Duodenal mucosa (tissue), 2 donors: Measurements from ENCODE around the gene MDGA2.

ENCODE experiments used
- H3K27ac ChIP-seq: one replicate; pipeline ENCODE4 v1.7.0; 2013; ENCODE audit warnings: low read depth, low read length
- H3K27me3 ChIP-seq, 2 donors: one replicate each; pipeline ENCODE4 v1.7.0; 2013; ENCODE audit warnings: low read length in 2 of 2, control low read depth in 1 of 2; ENCODE audit not compliant: insufficient read depth in 2 of 2, control insufficient read depth in 1 of 2
- H3K36me3 ChIP-seq, 2 donors: one replicate each; pipeline ENCODE4 v1.7.0; 2013; ENCODE audit warnings: low read length in 2 of 2, control low read depth in 1 of 2; ENCODE audit not compliant: insufficient read depth in 2 of 2, control insufficient read depth in 1 of 2
- H3K4me1 ChIP-seq, 2 donors: one replicate each; pipeline ENCODE4 v1.7.0; 2013; ENCODE audit warnings: low read length in 2 of 2, control low read depth in 1 of 2; ENCODE audit not compliant: insufficient read depth in 2 of 2, control insufficient read depth in 1 of 2
- H3K4me3 ChIP-seq, 2 donors: one replicate each; pipeline ENCODE4 v1.7.0; 2013; ENCODE audit warnings: low read length in 2 of 2, low read depth in 1 of 2
- H3K9ac ChIP-seq, 2 donors: one replicate each; pipeline ENCODE4 v1.7.0; 2013; ENCODE audit warnings: low read length in 2 of 2, low read depth in 1 of 2
- H3K9me3 ChIP-seq, 2 donors: one replicate each; pipeline ENCODE4 v1.7.0; 2013; ENCODE audit warnings: low read length in 2 of 2, control low read depth in 1 of 2; ENCODE audit not compliant: control insufficient read depth in 1 of 2

Gene MDGA2

GRCh38 chr14:47389535-47389934, 285.9 kb downstream of the MDGA2 start:
- H3K9ac ChIP-seq = no peak overlapping the region
- H3K9me3 ChIP-seq = no peaks in the 10 kb centered on the region
- H3K27ac ChIP-seq = no peak overlapping the region

GRCh38 chr14:47366006-47366405, 309.4 kb downstream of the MDGA2 start:
- Histone ChIP-seq H3K36me3 (no peaks in the 10 kb centered on the region), H3K4me3 (no peak overlapping the region), H3K27ac (no peak overlapping the region), H3K4me1 (no peaks in the 10 kb centered on the region), H3K27me3 (no peaks in the 10 kb centered on the region), H3K9ac (no peak overlapping the region), H3K9me3 (no peaks in the 10 kb centered on the region)

More at GRCh38 chr14:47389535-47389934, 285.9 kb downstream of the MDGA2 start:
- Histone ChIP-seq H3K4me1 (no peaks in the 10 kb centered on the region), H3K27me3 (no peaks in the 10 kb centered on the region), H3K4me3 (no peak overlapping the region), H3K36me3 (no peaks in the 10 kb centered on the region)

- H3K27me3 ChIP-seq = no peaks in the 10 kb centered on the region
- no peak overlapping the region for H3K4me3 ChIP-seq
- no peaks in the 10 kb centered on the region for H3K36me3 ChIP-seq
- no peaks in the 10 kb centered on the region for H3K9me3 ChIP-seq
- no peaks in the 10 kb centered on the region for H3K4me1 ChIP-seq
- no peak overlapping the region for H3K27ac ChIP-seq
- no peak overlapping the region for H3K9ac ChIP-seq
Observed at GRCh38 chr14:47365233-47365632, 310.2 kb downstream of the MDGA2 start.

- Histone ChIP-seq H3K9ac (no peak overlapping the region), H3K4me1 (no peaks in the 10 kb centered on the region), H3K27me3 (no peaks in the 10 kb centered on the region), H3K36me3 (no peaks in the 10 kb centered on the region), H3K4me3 (no peak overlapping the region), H3K27ac (no peak overlapping the region), H3K9me3 (peaks cover 0 to 3% of the 10 kb centered on the region in 2 donors)
Observed at GRCh38 chr14:47353186-47353585, 322.2 kb downstream of the MDGA2 start.

GRCh38 chr14:47346849-47347248, 328.6 kb downstream of the MDGA2 start:
- Histone ChIP-seq H3K27ac (no peak overlapping the region), H3K4me1 (no peaks in the 10 kb centered on the region), H3K9ac (no peak overlapping the region), H3K9me3 (no peaks in the 10 kb centered on the region), H3K4me3 (no peak overlapping the region), H3K36me3 (no peaks in the 10 kb centered on the region), H3K27me3 (no peaks in the 10 kb centered on the region)

GRCh38 chr14:47345016-47345415, 330.4 kb downstream of the MDGA2 start:
- no peak overlapping the region for H3K27ac ChIP-seq
- no peaks in the 10 kb centered on the region for H3K27me3 ChIP-seq
- no peak overlapping the region for H3K9ac ChIP-seq
- H3K9me3 ChIP-seq = no peaks in the 10 kb centered on the region
- H3K36me3 ChIP-seq = no peaks in the 10 kb centered on the region
- no peak overlapping the region for H3K4me3 ChIP-seq
- no peaks in the 10 kb centered on the region for H3K4me1 ChIP-seq

GRCh38 chr14:47332939-47333338, 342.5 kb downstream of the MDGA2 start:
- Histone ChIP-seq H3K4me3 (no peak overlapping the region), H3K36me3 (no peaks in the 10 kb centered on the region), H3K27me3 (no peaks in the 10 kb centered on the region), H3K9me3 (no peaks in the 10 kb centered on the region), H3K4me1 (no peaks in the 10 kb centered on the region), H3K9ac (no peak overlapping the region), H3K27ac (no peak overlapping the region)

GRCh38 chr14:47332106-47332505, 343.3 kb downstream of the MDGA2 start:
- Histone ChIP-seq H3K27ac (no peak overlapping the region), H3K9me3 (no peaks in the 10 kb centered on the region), H3K9ac (no peak overlapping the region), H3K36me3 (no peaks in the 10 kb centered on the region), H3K4me1 (no peaks in the 10 kb centered on the region), H3K4me3 (no peak overlapping the region), H3K27me3 (no peaks in the 10 kb centered on the region)

GRCh38 chr14:47328376-47328775, 347.0 kb downstream of the MDGA2 start:
- Histone ChIP-seq H3K27me3 (no peaks in the 10 kb centered on the region), H3K9me3 (no peaks in the 10 kb centered on the region), H3K9ac (no peak overlapping the region), H3K36me3 (no peaks in the 10 kb centered on the region), H3K27ac (no peak overlapping the region), H3K4me1 (no peaks in the 10 kb centered on the region), H3K4me3 (no peak overlapping the region)

GRCh38 chr14:47327336-47327735, 348.1 kb downstream of the MDGA2 start:
- Histone ChIP-seq H3K9me3 (no peaks in the 10 kb centered on the region), H3K4me3 (no peak overlapping the region), H3K27ac (no peak overlapping the region), H3K9ac (no peak overlapping the region), H3K27me3 (no peaks in the 10 kb centered on the region), H3K36me3 (no peaks in the 10 kb centered on the region), H3K4me1 (no peaks in the 10 kb centered on the region)

GRCh38 chr14:47322751-47323150, 352.7 kb downstream of the MDGA2 start:
- H3K27me3 ChIP-seq = no peaks in the 10 kb centered on the region
- no peaks in the 10 kb centered on the region for H3K9me3 ChIP-seq
- no peaks in the 10 kb centered on the region for H3K36me3 ChIP-seq
- H3K27ac ChIP-seq = no peak overlapping the region
- H3K4me3 ChIP-seq = no peak overlapping the region
- H3K9ac ChIP-seq = no peak overlapping the region
- H3K4me1 ChIP-seq = no peaks in the 10 kb centered on the region
